B cell (primary cell): ENCODE results near the gene MPC1.

Source experiments
- CTCF ChIP-seq: fragments of 200-600 bp; IDR thresholded peaks from one replicate; pipeline ENCODE4 v1.8.0; 2022; ENCODE audit warnings: antibody characterized with exemption, mild to moderate bottlenecking
- EZH2 ChIP-seq: IDR thresholded peaks from 2 replicates; pipeline ENCODE4 v1.6.1; 2012; ENCODE audit warnings: borderline replicate concordance, low read depth, mild to moderate bottlenecking, moderate library complexity, low read length; ENCODE audit not compliant: insufficient read depth, poor library complexity, severe bottlenecking

GRCh38 chr6:166393535-166393823 is 10.7 kb upstream of the MPC1 start:
- TF ChIP-seq CTCF (no peak), EZH2 (no peak)
